Calu3 (cell line): ENCODE results near the gene GNGT2. TPM values are rescaled to one million over a fixed set of nuclear protein-coding genes. Genes with fewer than 3 reads are reported as not detected.

ENCODE experiments used
- BruUV-seq: library from RNA; stranded (reverse); fragments of 400-500 nt; replicated peaks from 2 replicates; lab custom pipeline; 2021; lab: Mats Ljungman, UMichigan
- CTCF ChIA-PET: fragments of 300-600 bp; sonication (Branson Sonifier 250); formaldehyde crosslinking; loops from one replicate; lab custom pipeline; 2022; ENCODE audit warnings: antibody characterized with exemption; lab: Charles Lee
- DNase-seq: peaks from one replicate; pipeline ENCODE4 v3.0.0; 2022
- H3K27ac Mint-ChIP-seq: one replicate; pipeline ENCODE4 v1.8.0; 2022; ENCODE audit warnings: mixed read lengths; ENCODE audit not compliant: unreplicated experiment
- H3K27me3 Mint-ChIP-seq: one replicate; pipeline ENCODE4 v1.8.0; 2022; ENCODE audit warnings: mixed read lengths; ENCODE audit not compliant: unreplicated experiment
- H3K36me3 Mint-ChIP-seq: one replicate; pipeline ENCODE4 v1.8.0; 2022; ENCODE audit warnings: mild to moderate bottlenecking, moderate library complexity, mixed read lengths; ENCODE audit not compliant: insufficient read depth, unreplicated experiment
- H3K4me1 Mint-ChIP-seq: one replicate; pipeline ENCODE4 v1.8.0; 2022; ENCODE audit warnings: mild to moderate bottlenecking, low read depth, mixed read lengths; ENCODE audit not compliant: unreplicated experiment
- H3K4me3 Mint-ChIP-seq: one replicate; pipeline ENCODE4 v1.8.0; 2022; ENCODE audit warnings: mild to moderate bottlenecking, low read depth, moderate library complexity, mixed read lengths; ENCODE audit not compliant: unreplicated experiment
- H3K9me3 Mint-ChIP-seq: one replicate; pipeline ENCODE4 v1.8.0; 2022; ENCODE audit warnings: low read depth, mixed read lengths; ENCODE audit not compliant: unreplicated experiment
- intact Hi-C: fragments of 100-400 bp; cut with micrococcal nuclease; formaldehyde crosslinking; loops from one replicate; pipeline ENCODE4 v1.10.0; 2022; ENCODE audit not compliant: unreplicated experiment
- total RNA-seq: library from RNA; stranded (reverse); gene quantifications from 2 replicates; pipeline ENCODE4 v1.2.3, GENCODE V29; 2022
- TF ChIP-seq, protein P1 (sequence below): fragments of 200-600 bp; IDR thresholded peaks from one replicate; pipeline ENCODE4 v1.8.0; 2022; ENCODE audit warnings: antibody characterized with exemption; ENCODE audit not compliant: unreplicated experiment

Gene GNGT2
- total RNA-seq, 1 experiment from 2014 or later = not detected

DNA sequence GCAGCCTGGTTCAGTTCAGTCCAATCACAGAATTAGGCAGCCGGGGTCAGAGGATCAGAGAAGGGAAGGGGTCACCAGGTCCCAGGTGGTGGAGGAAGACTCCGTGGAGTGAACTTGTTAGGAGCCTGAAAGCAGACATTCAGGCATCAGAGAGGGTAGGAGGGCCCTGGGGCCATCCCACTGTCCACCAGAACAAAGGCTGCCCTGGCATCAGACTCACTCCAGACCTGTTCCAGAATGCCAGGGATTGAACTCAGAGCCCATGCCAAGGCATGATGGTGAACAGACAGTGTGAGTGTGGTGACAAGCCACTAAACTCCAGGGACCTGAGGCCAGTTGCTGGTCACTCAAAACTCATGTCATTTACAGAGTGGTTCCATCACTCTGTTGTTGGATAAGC lies 40.2 kb downstream of the GNGT2 start:
- intact Hi-C loops = no loop called here
- TF ChIP-seq, protein P1, sequence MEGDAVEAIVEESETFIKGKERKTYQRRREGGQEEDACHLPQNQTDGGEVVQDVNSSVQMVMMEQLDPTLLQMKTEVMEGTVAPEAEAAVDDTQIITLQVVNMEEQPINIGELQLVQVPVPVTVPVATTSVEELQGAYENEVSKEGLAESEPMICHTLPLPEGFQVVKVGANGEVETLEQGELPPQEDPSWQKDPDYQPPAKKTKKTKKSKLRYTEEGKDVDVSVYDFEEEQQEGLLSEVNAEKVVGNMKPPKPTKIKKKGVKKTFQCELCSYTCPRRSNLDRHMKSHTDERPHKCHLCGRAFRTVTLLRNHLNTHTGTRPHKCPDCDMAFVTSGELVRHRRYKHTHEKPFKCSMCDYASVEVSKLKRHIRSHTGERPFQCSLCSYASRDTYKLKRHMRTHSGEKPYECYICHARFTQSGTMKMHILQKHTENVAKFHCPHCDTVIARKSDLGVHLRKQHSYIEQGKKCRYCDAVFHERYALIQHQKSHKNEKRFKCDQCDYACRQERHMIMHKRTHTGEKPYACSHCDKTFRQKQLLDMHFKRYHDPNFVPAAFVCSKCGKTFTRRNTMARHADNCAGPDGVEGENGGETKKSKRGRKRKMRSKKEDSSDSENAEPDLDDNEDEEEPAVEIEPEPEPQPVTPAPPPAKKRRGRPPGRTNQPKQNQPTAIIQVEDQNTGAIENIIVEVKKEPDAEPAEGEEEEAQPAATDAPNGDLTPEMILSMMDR = no peak
- CTCF ChIA-PET = no interaction called here
- DNase-seq = no peak
- no peak overlapping the region for H3K4me3 Mint-ChIP-seq
- no peaks in the 10 kb centered on the region for H3K4me1 Mint-ChIP-seq
- H3K9me3 Mint-ChIP-seq = no peaks in the 10 kb centered on the region
- no TSS peak for BruUV-seq
- H3K36me3 Mint-ChIP-seq = no peaks in the 10 kb centered on the region
- no peak overlapping the region for H3K27ac Mint-ChIP-seq
- peaks cover 100% of the 10 kb centered on the region for H3K27me3 Mint-ChIP-seq

DNA sequence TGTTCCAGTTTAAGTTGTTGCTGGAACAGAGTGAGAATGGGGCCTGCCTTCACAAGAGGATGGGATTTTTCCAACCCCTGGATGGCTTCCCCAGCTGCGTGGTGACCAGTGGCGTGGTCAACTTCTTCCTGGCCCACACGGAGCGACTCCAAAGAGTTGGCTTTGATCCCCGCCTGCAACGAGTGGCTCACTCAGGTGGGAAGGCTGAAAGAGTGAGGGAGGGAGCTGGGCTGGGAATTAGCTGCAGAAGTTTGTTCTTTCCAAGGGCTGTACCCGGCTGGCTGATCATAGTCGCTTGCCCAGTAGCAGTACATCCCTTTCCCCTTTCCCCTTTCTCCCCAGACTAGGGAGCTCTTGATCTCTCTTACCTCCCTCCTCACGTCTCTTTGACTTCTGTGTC lies 41.7 kb downstream of the GNGT2 start:
- CTCF ChIA-PET = interaction anchor here (0.8 kb wide), 1 partner anchor 9 kb away, joined by 6 read pairs; no protein-coding TSS in a partner anchor
- TF ChIP-seq, protein P1 = no peak
- Mint-ChIP-seq H3K27ac (no peak overlapping the region), H3K36me3 (no peaks in the 10 kb centered on the region), H3K27me3 (peaks cover 93% of the 10 kb centered on the region), H3K4me3 (no peak overlapping the region), H3K9me3 (no peaks in the 10 kb centered on the region), H3K4me1 (no peaks in the 10 kb centered on the region)
- no peak for DNase-seq
- BruUV-seq = no TSS peak
- intact Hi-C loops = no loop called here

DNA sequence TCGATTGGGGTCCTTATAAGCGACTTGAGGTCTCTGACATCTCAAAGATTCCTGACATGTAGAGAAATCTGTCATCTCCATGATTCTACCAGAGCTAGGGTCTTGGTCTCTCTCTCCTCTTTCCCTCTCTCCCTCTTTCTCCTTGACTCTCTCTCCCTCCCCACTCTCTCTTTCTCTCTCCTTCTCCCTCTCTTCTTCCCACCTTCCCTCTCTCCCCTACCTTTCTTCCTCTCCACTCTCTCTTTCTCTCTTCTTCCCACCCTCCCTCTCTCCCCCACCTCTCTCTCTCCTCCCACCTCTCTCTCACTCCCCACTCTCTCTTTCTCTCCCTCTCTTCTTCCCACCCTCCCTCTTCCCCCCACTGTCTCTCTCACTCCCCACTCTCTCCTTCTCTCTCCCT lies 45.2 kb downstream of the GNGT2 start:
- intact Hi-C loops = no loop called here
- no peak overlapping the region for H3K27ac Mint-ChIP-seq
- BruUV-seq = no TSS peak
- H3K9me3 Mint-ChIP-seq = no peaks in the 10 kb centered on the region
- peaks cover 57% of the 10 kb centered on the region for H3K27me3 Mint-ChIP-seq
- CTCF ChIA-PET = no interaction called here
- TF ChIP-seq, protein P1 = no peak
- no peak overlapping the region for H3K4me3 Mint-ChIP-seq
- H3K4me1 Mint-ChIP-seq = no peaks in the 10 kb centered on the region
- H3K36me3 Mint-ChIP-seq = no peaks in the 10 kb centered on the region
- DNase-seq = no peak

DNA sequence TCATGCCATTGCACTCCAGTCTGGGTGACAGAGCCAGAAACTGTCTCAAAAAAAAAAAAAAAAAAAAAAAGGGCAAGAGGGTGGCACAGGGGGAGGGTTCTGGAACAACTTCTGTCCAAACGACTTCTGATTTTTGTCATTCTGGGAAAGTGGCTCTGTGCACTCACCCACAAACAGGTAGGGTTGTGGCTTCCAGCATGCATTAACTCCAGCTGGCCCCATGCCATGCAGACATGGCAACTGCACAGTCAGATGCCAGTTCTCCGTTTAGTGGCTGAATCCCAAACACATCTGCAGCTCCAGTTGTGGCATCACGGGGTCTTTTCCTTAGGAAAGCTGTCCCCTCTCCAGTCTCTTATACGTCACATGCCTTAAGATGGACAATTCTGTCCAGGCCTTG lies 47.5 kb downstream of the GNGT2 start:
- H3K27ac Mint-ChIP-seq = no peak overlapping the region

More for the DNA sequence above, 47.5 kb downstream of the GNGT2 start:
- H3K4me3 Mint-ChIP-seq = no peak overlapping the region
- DNase-seq = no peak
- H3K36me3 Mint-ChIP-seq = peaks cover 2% of the 10 kb centered on the region
- H3K9me3 Mint-ChIP-seq = no peaks in the 10 kb centered on the region
- CTCF ChIA-PET = no interaction called here
- TF ChIP-seq, protein P1 = no peak
- BruUV-seq = no TSS peak
- H3K27me3 Mint-ChIP-seq = peaks cover 56% of the 10 kb centered on the region
- H3K4me1 Mint-ChIP-seq = peaks cover 10% of the 10 kb centered on the region
- intact Hi-C loops = no loop called here
